Lung (tissue), 12 donors: ENCODE measurements around the gene GFOD1. TPM values are rescaled to one million over a fixed set of nuclear protein-coding genes. Genes with fewer than 3 reads are reported as not detected.

Experiments used
- ATAC-seq: fragments of 200-7000 bp; cut with Tn5 transposase; one replicate; pipeline ENCODE4 v1.9.1; 2020; ENCODE audit warnings: moderate number of reproducible peaks; ENCODE audit not compliant: insufficient read depth, low FRiP score
- DNase-seq, 3 donors: peaks; one replicate each; pipeline ENCODE4 v3.0.0-alpha.2; 2013 to 2017
- H3K27ac ChIP-seq, 2 donors: one replicate each; pipeline ENCODE4 v1.5.1; 2013; ENCODE audit warnings: mild to moderate bottlenecking in 2 of 2, moderate library complexity in 2 of 2, control low read depth in 1 of 2, inconsistent platforms in 1 of 2, low read depth in 1 of 2, low read length in 1 of 2
- H3K27me3 ChIP-seq, 3 donors: one replicate each; pipeline ENCODE4 v1.5.1; 2013; ENCODE audit warnings: low read length in 2 of 3; ENCODE audit not compliant: control insufficient read depth in 3 of 3, insufficient read depth in 3 of 3
- H3K36me3 ChIP-seq, 4 donors: one replicate each; pipeline ENCODE4 v1.5.1; 2013; ENCODE audit warnings: low read length in 4 of 4, mild to moderate bottlenecking in 1 of 4, moderate library complexity in 1 of 4; ENCODE audit not compliant: control insufficient read depth in 4 of 4, insufficient read depth in 4 of 4
- H3K4me1 ChIP-seq, 5 donors: one replicate each; pipeline ENCODE4 v1.5.1; 2013; ENCODE audit warnings: low read length in 5 of 5, mild to moderate bottlenecking in 2 of 5, moderate library complexity in 1 of 5; ENCODE audit not compliant: control insufficient read depth in 5 of 5, insufficient read depth in 5 of 5
- H3K4me3 ChIP-seq: one replicate; pipeline ENCODE4 v1.5.1; 2013; ENCODE audit warnings: mild to moderate bottlenecking, control low read depth, moderate library complexity
- H3K9ac ChIP-seq, 2 donors: one replicate each; pipeline ENCODE4 v1.5.1; 2013; ENCODE audit warnings: low read length in 2 of 2, control low read depth in 1 of 2; ENCODE audit not compliant: insufficient read depth in 1 of 2
- H3K9me3 ChIP-seq, 4 donors: one replicate each; pipeline ENCODE4 v1.5.1; 2013; ENCODE audit warnings: low read length in 3 of 4, mild to moderate bottlenecking in 1 of 4, moderate library complexity in 1 of 4; ENCODE audit not compliant: control insufficient read depth in 4 of 4, insufficient read depth in 3 of 4
- CTCF ChIP-seq: IDR thresholded peaks from 2 replicates; pipeline ENCODE4 v1.5.1; 2012; ENCODE audit warnings: mild to moderate bottlenecking; ENCODE audit errors: control extremely low read depth, extremely low read depth
- WGBS, 2 donors: extraction: QIAGEN DNeasy Blood & Tissue Kit; methylation state at CpG; one replicate each; pipeline ENCODE4 v1.1.7; 2013; 5-methylcytosine and 5-hydroxymethylcytosine counted together
- polyA plus RNA-seq, 2 donors: library from polyadenylated mRNA; stranded (reverse); fragments of 200-250 nt; gene quantifications; one replicate each; pipeline ENCODE4 v1.2.1, GENCODE V29; 2013
- total RNA-seq, 2 donors: library from RNA; depleted of rRNA in 1 of 2; stranded (reverse); fragments of >200 nt in 1 of 2; gene quantifications; one replicate each; pipeline ENCODE4 v1.2.1, GENCODE V29; 2014 to 2021
- donor health status: control.
- donor health status: control.
- donor health status: Bipolar disorder and iron deficiency.
- donor health status: healthy.
- donor health status: DM: yes; HTN: yes; CAD: no.

The GFOD1 gene
- total and polyA plus RNA-seq, 4 donors, result 4.0 to 22.8 (median 7.9) TPM

- no peak for ATAC-seq
- TF ChIP-seq CTCF, result no peak
- no peak overlapping the region for H3K4me3 ChIP-seq
- H3K27me3 ChIP-seq, result no peaks in the 10 kb centered on the region
- 61 to 66% methylated on average over 4 of the region's 4 CpGs for WGBS, 2 donors
- H3K9ac ChIP-seq, result no peak overlapping the region
- H3K4me1 ChIP-seq, result peaks cover 0 to 7% (median 4%) of the 10 kb centered on the region in 5 donors
- H3K27ac ChIP-seq, result no peak overlapping the region
- no peak for DNase-seq
- H3K36me3 ChIP-seq, result no peaks in the 10 kb centered on the region
- no peaks in the 10 kb centered on the region for H3K9me3 ChIP-seq
Measured at GRCh38 chr6:13527671-13528056, 40.3 kb upstream of the GFOD1 start.

- peak; percentile 56 for ATAC-seq
- H3K9ac ChIP-seq, result no peak overlapping the region
Measured at GRCh38 chr6:13526727-13527670, 39.6 kb upstream of the GFOD1 start.

GRCh38 chr6:13526357-13526726, 38.9 kb upstream of the GFOD1 start:
- no peak for TF ChIP-seq CTCF
- Histone ChIP-seq H3K27ac (peak overlapping the region in 1 of 2 donors; percentile 34), H3K4me3 (no peak overlapping the region), H3K27me3 (no peaks in the 10 kb centered on the region), H3K9me3 (no peaks in the 10 kb centered on the region), H3K4me1 (peaks cover 0 to 7% (median 4%) of the 10 kb centered on the region in 5 donors), H3K36me3 (no peaks in the 10 kb centered on the region), H3K9ac (no peak overlapping the region)
- DNase-seq (no peak), ATAC-seq (no peak)
- 35 to 74% methylated on average over 1 of the region's 1 CpG for WGBS, 2 donors

More at GRCh38 chr6:13526727-13527670, 39.6 kb upstream of the GFOD1 start:
- 42 to 48% methylated on average over 17 of the region's 17 CpGs for WGBS, 2 donors
- TF ChIP-seq CTCF, result no peak
- no peaks in the 10 kb centered on the region for H3K27me3 ChIP-seq
- peak overlapping the region; percentile 48 to 63 for H3K27ac ChIP-seq
- H3K4me1 ChIP-seq, result peaks cover 0 to 7% (median 4%) of the 10 kb centered on the region in 5 donors
- H3K4me3 ChIP-seq, result no peak overlapping the region
- no peaks in the 10 kb centered on the region for H3K9me3 ChIP-seq
- H3K36me3 ChIP-seq, result no peaks in the 10 kb centered on the region
- peak in 2 of 3 donors; percentile 32 to 58 for DNase-seq
